ENCODE measurements around the gene OR8B12. TPM values are rescaled to one million over a fixed set of nuclear protein-coding genes. Genes with fewer than 3 reads are reported as not detected.

The OR8B12 gene
- total RNA-seq, 2 donors from 2014 or later = not detected

DNA sequence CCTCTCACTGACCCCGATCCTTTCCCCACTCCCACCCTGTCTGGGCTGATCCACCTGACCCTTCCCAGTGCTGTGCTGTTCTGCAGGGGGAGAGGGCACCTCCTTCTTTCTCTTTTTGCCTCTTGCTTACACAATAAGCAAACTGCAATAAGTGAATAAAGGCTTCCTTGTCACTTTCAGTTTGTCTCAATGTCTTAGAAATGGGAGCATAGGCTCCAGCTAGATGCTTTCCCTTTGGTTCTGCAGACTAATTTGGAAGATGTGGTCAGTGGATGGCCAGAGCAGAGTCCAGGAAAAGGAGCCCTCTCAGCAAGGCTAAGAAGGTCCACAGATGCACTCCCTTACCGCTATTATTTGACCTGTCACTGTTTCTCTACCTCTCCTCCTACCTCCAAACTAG lies 9.4 kb downstream of the OR8B12 start:
- no peak overlapping the region for H3K9ac ChIP-seq (ENCODE audit: low read depth in 2 of 2, low read length in 2 of 2)
- no peaks in the 10 kb centered on the region for H3K9me3 ChIP-seq
- TF ChIP-seq, protein P1, sequence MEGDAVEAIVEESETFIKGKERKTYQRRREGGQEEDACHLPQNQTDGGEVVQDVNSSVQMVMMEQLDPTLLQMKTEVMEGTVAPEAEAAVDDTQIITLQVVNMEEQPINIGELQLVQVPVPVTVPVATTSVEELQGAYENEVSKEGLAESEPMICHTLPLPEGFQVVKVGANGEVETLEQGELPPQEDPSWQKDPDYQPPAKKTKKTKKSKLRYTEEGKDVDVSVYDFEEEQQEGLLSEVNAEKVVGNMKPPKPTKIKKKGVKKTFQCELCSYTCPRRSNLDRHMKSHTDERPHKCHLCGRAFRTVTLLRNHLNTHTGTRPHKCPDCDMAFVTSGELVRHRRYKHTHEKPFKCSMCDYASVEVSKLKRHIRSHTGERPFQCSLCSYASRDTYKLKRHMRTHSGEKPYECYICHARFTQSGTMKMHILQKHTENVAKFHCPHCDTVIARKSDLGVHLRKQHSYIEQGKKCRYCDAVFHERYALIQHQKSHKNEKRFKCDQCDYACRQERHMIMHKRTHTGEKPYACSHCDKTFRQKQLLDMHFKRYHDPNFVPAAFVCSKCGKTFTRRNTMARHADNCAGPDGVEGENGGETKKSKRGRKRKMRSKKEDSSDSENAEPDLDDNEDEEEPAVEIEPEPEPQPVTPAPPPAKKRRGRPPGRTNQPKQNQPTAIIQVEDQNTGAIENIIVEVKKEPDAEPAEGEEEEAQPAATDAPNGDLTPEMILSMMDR (IDR thresholded peaks at IDR 0.05) = no peak
- H3K27ac ChIP-seq = no peak overlapping the region
- H3K36me3 ChIP-seq = no peaks in the 10 kb centered on the region
- intact Hi-C loops (cut with DNase I) = no loop called here
- no peak overlapping the region for H3K4me3 ChIP-seq
- no peaks in the 10 kb centered on the region for H3K27me3 ChIP-seq
- no peaks in the 10 kb centered on the region for H3K4me1 ChIP-seq
- no peak for DNase-seq

DNA sequence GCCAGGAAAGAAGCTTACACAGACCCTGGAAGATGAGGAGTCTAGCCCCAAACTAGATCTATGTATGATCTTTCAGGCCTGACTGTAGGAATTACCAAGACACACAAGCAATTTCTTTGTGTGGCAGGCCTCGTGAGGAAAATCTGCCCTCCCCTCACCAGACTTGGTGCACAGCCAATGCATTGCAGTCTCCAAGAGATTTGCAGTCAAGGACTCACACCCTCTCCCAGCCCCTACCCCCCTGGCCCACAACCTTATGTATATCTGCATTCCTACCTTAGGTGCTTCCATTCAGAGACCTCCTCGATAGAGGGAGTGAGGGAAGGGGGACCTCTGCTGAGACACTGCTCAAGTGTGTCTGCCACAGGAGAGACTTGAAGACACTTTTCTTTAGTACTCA lies 9.8 kb downstream of the OR8B12 start:
- intact Hi-C loops (cut with DNase I) = no loop called here
- Histone ChIP-seq H3K27ac (no peak overlapping the region), H3K9me3 (no peaks in the 10 kb centered on the region), H3K4me3 (no peak overlapping the region), H3K4me1 (no peaks in the 10 kb centered on the region), H3K36me3 (no peaks in the 10 kb centered on the region), H3K9ac (ENCODE audit: low read depth in 2 of 2, low read length in 2 of 2) (no peak overlapping the region), H3K27me3 (no peaks in the 10 kb centered on the region)
- DNase-seq = no peak
- TF ChIP-seq, protein P1 (IDR thresholded peaks at IDR 0.05) = no peak

DNA sequence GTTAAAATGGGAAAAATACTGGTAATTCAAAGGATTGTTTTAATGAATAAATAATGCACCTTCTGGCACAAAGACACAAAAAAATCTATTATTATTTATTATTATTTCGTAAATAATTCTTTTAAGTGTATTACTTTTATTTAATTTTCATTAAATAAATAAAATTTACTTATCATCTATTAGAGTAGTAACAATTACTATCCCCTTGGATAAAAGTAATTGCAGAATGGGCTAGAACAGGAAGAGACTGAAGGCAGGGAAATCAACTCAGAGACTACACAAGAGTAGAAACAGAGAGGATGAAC lies 23.0 kb downstream of the OR8B12 start:
- H3K36me3 ChIP-seq = no peaks in the 10 kb centered on the region
- no peak overlapping the region for H3K9ac ChIP-seq (ENCODE audit: low read depth in 2 of 2, low read length in 2 of 2)
- intact Hi-C loops (cut with DNase I) = no loop called here
- DNase-seq = no peak
- no peak overlapping the region for H3K27ac ChIP-seq
- no peaks in the 10 kb centered on the region for H3K4me1 ChIP-seq
- TF ChIP-seq, protein P1 (IDR thresholded peaks at IDR 0.05) = no peak
- H3K4me3 ChIP-seq = no peak overlapping the region
- H3K27me3 ChIP-seq = no peaks in the 10 kb centered on the region
- no peaks in the 10 kb centered on the region for H3K9me3 ChIP-seq

DNA sequence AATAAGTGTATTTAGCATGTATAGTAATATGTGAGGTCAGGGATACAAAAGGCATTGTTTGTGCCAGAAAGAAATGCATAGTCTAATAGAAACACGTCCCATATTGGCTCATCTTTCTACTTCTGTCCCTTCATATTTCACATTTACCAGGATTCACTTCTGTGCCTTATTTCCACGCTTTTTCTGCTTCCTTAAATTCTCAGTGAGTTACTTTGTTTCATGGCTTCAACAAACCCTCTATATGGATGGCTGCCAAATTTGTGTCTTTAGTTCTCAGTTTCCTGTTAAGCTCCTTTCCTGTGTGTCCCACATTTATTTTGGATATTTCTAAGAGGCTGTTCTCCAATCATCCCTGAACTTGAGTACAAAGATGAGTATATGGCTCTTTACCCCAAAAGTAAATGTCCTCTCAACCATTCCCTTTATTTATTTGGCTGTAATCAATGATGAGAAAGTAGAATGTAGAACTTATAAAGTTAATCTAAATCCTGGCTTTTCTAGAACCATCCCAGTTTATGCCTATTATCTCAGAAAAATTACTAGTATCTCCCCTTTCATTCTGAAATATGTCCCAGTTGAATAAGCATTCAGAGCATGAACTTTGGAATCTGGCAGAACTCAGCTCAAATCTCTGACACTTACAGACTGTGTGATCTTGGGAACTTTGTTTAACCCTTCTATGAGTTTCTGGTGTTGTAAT lies 23.5 kb downstream of the OR8B12 start:
- DNase-seq = no peak
- Histone ChIP-seq H3K27ac (no peak overlapping the region), H3K27me3 (no peaks in the 10 kb centered on the region), H3K9ac (ENCODE audit: low read depth in 2 of 2, low read length in 2 of 2) (no peak overlapping the region), H3K4me1 (no peaks in the 10 kb centered on the region), H3K9me3 (no peaks in the 10 kb centered on the region), H3K4me3 (no peak overlapping the region), H3K36me3 (no peaks in the 10 kb centered on the region)
- TF ChIP-seq, protein P1 (IDR thresholded peaks at IDR 0.05) = no peak
- intact Hi-C loops (cut with DNase I) = no loop called here

DNA sequence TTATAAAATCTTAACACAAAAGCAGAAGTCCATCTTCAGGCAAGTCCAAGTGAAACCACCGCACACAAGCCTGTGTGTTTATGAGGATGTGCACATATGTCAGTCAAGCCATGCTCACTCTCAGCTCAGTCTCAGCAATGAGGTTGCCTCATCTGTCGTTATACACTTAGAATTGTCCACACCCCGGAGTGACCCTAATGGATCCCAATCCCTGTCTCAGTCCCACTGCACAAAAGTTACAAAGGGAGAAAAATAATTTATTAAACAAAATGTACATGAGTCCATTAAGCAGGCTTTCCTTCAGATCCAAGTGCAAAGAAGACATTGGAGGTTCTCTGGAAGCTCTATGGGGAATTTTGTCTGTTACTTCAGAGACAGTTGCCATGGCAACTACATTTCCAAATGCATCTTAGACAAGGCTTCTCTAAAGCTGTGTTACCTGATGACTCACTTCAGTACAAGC lies 24.4 kb downstream of the OR8B12 start:
- no peaks in the 10 kb centered on the region for H3K4me1 ChIP-seq
- no peak for DNase-seq
- TF ChIP-seq, protein P1 (IDR thresholded peaks at IDR 0.05) = no peak
- H3K9me3 ChIP-seq = no peaks in the 10 kb centered on the region
- H3K4me3 ChIP-seq = no peak overlapping the region
- intact Hi-C loops (cut with DNase I) = no loop called here
- H3K27ac ChIP-seq = no peak overlapping the region
- H3K9ac ChIP-seq (ENCODE audit: low read depth in 2 of 2, low read length in 2 of 2) = no peak overlapping the region
- no peaks in the 10 kb centered on the region for H3K36me3 ChIP-seq
- no peaks in the 10 kb centered on the region for H3K27me3 ChIP-seq

Measured in colonic mucosa (tissue), 4 donors.